ENCODE measurements around the gene LTA4H.

LTA4H gene

GRCh38 chr12:95963096-95963495 is 72.3 kb downstream of the LTA4H start:
- no peak overlapping the region for H3K56ac ChIP-seq (ENCODE audit: low read length)
- H3K79me1 ChIP-seq (ENCODE audit: low read length) = no peaks in the 10 kb centered on the region
- H2AK5ac ChIP-seq (ENCODE audit: low read length) = no peak overlapping the region
- H3K4ac ChIP-seq (ENCODE audit: low read depth, low read length) = no peak overlapping the region
- H3K4me2 ChIP-seq (ENCODE audit: low read length) = no peak overlapping the region
- H3K4me3 ChIP-seq (ENCODE audit: low read length) = no peak overlapping the region
- H3K18ac ChIP-seq (ENCODE audit: low read length) = no peak overlapping the region
- H3K79me2 ChIP-seq (ENCODE audit: control insufficient read depth, insufficient read depth, low read length) = no peaks in the 10 kb centered on the region
- no peaks in the 10 kb centered on the region for H3K4me1 ChIP-seq (ENCODE audit: control insufficient read depth, low read depth, low read length)
- no peak overlapping the region for H3K9ac ChIP-seq (ENCODE audit: low read length)
- no peaks in the 10 kb centered on the region for H3K27me3 ChIP-seq (ENCODE audit: insufficient read depth, low read length, poor library complexity)
- H4K8ac ChIP-seq (ENCODE audit: low read depth, low read length) = no peak overlapping the region
- no peak overlapping the region for H2BK15ac ChIP-seq (replicated peaks; ENCODE audit: low read depth)
- H3K36me3 ChIP-seq (ENCODE audit: control insufficient read depth, insufficient read depth, low read length) = no peaks in the 10 kb centered on the region
- H2BK5ac ChIP-seq (ENCODE audit: low read length) = no peak overlapping the region
- DNase-seq = peak; percentile 67
- H2BK120ac ChIP-seq (ENCODE audit: low read depth, low read length) = no peak overlapping the region
- no peak overlapping the region for H3K27ac ChIP-seq (ENCODE audit: low read depth, low read length)
- no peak overlapping the region for H4K5ac ChIP-seq (ENCODE audit: low read length)
- WGBS (ENCODE audit: extremely low coverage, insufficient coverage, low lambda C conversion rate) = no CpG with 5 or more reads among the region's 2 CpGs
- no peak overlapping the region for H3K23ac ChIP-seq (ENCODE audit: low read length)

- Histone ChIP-seq H3K18ac (ENCODE audit: low read length) (no peak overlapping the region), H3K4me1 (ENCODE audit: control insufficient read depth, low read depth, low read length) (no peaks in the 10 kb centered on the region), H2BK15ac (replicated peaks; ENCODE audit: low read depth) (no peak overlapping the region), H2BK5ac (ENCODE audit: low read length) (no peak overlapping the region), H3K79me1 (ENCODE audit: low read length) (no peaks in the 10 kb centered on the region), H3K36me3 (ENCODE audit: control insufficient read depth, insufficient read depth, low read length) (no peaks in the 10 kb centered on the region), H3K56ac (ENCODE audit: low read length) (no peak overlapping the region), H4K8ac (ENCODE audit: low read depth, low read length) (no peak overlapping the region), H3K27ac (ENCODE audit: low read depth, low read length) (no peak overlapping the region), H3K4ac (ENCODE audit: low read depth, low read length) (no peak overlapping the region), H3K79me2 (ENCODE audit: control insufficient read depth, insufficient read depth, low read length) (no peaks in the 10 kb centered on the region), H4K5ac (ENCODE audit: low read length) (no peak overlapping the region), H3K27me3 (ENCODE audit: insufficient read depth, low read length, poor library complexity) (no peaks in the 10 kb centered on the region), H2BK120ac (ENCODE audit: low read depth, low read length) (no peak overlapping the region), H3K9ac (ENCODE audit: low read length) (no peak overlapping the region), H3K4me2 (ENCODE audit: low read length) (no peak overlapping the region), H2AK5ac (ENCODE audit: low read length) (no peak overlapping the region), H3K4me3 (ENCODE audit: low read length) (no peak overlapping the region), H3K23ac (ENCODE audit: low read length) (no peak overlapping the region)
- DNase-seq = no peak
- WGBS (ENCODE audit: extremely low coverage, insufficient coverage, low lambda C conversion rate) = no CpG with 5 or more reads among the region's 7 CpGs
Measured at GRCh38 chr12:95962222-95962621, 73.2 kb downstream of the LTA4H start.

GRCh38 chr12:95960241-95960640 is 75.1 kb downstream of the LTA4H start:
- H2BK120ac ChIP-seq (ENCODE audit: low read depth, low read length) = no peak overlapping the region
- H4K8ac ChIP-seq (ENCODE audit: low read depth, low read length) = no peak overlapping the region
- no CpG with 5 or more reads among the region's 5 CpGs for WGBS (ENCODE audit: extremely low coverage, insufficient coverage, low lambda C conversion rate)
- H3K4ac ChIP-seq (ENCODE audit: low read depth, low read length) = no peak overlapping the region
- no peak overlapping the region for H3K23ac ChIP-seq (ENCODE audit: low read length)
- H2AK5ac ChIP-seq (ENCODE audit: low read length) = no peak overlapping the region
- no peak overlapping the region for H3K4me3 ChIP-seq (ENCODE audit: low read length)
- no peaks in the 10 kb centered on the region for H3K4me1 ChIP-seq (ENCODE audit: control insufficient read depth, low read depth, low read length)
- H3K9ac ChIP-seq (ENCODE audit: low read length) = no peak overlapping the region
- H4K5ac ChIP-seq (ENCODE audit: low read length) = no peak overlapping the region
- no peak overlapping the region for H3K27ac ChIP-seq (ENCODE audit: low read depth, low read length)
- DNase-seq = no peak
- no peak overlapping the region for H2BK15ac ChIP-seq (replicated peaks; ENCODE audit: low read depth)
- H3K18ac ChIP-seq (ENCODE audit: low read length) = no peak overlapping the region
- H3K27me3 ChIP-seq (ENCODE audit: insufficient read depth, low read length, poor library complexity) = no peaks in the 10 kb centered on the region
- no peak overlapping the region for H3K56ac ChIP-seq (ENCODE audit: low read length)
- H3K79me1 ChIP-seq (ENCODE audit: low read length) = no peaks in the 10 kb centered on the region
- no peaks in the 10 kb centered on the region for H3K36me3 ChIP-seq (ENCODE audit: control insufficient read depth, insufficient read depth, low read length)
- no peaks in the 10 kb centered on the region for H3K79me2 ChIP-seq (ENCODE audit: control insufficient read depth, insufficient read depth, low read length)
- no peak overlapping the region for H3K4me2 ChIP-seq (ENCODE audit: low read length)
- no peak overlapping the region for H2BK5ac ChIP-seq (ENCODE audit: low read length)

GRCh38 chr12:95959107-95959506 is 76.3 kb downstream of the LTA4H start:
- no peak overlapping the region for H3K4me2 ChIP-seq (ENCODE audit: low read length)
- no peak overlapping the region for H2BK120ac ChIP-seq (ENCODE audit: low read depth, low read length)
- H4K8ac ChIP-seq (ENCODE audit: low read depth, low read length) = no peak overlapping the region
- H3K56ac ChIP-seq (ENCODE audit: low read length) = no peak overlapping the region
- H3K4me1 ChIP-seq (ENCODE audit: control insufficient read depth, low read depth, low read length) = no peaks in the 10 kb centered on the region
- H4K5ac ChIP-seq (ENCODE audit: low read length) = no peak overlapping the region
- no peak overlapping the region for H2AK5ac ChIP-seq (ENCODE audit: low read length)
- H3K36me3 ChIP-seq (ENCODE audit: control insufficient read depth, insufficient read depth, low read length) = no peaks in the 10 kb centered on the region
- H3K4ac ChIP-seq (ENCODE audit: low read depth, low read length) = no peak overlapping the region
- DNase-seq = peak; percentile 54
- WGBS (ENCODE audit: extremely low coverage, insufficient coverage, low lambda C conversion rate) = no CpG with 5 or more reads among the region's 1 CpG
- H3K27ac ChIP-seq (ENCODE audit: low read depth, low read length) = no peak overlapping the region
- H3K79me2 ChIP-seq (ENCODE audit: control insufficient read depth, insufficient read depth, low read length) = no peaks in the 10 kb centered on the region
- H3K18ac ChIP-seq (ENCODE audit: low read length) = no peak overlapping the region
- no peak overlapping the region for H3K4me3 ChIP-seq (ENCODE audit: low read length)
- H3K23ac ChIP-seq (ENCODE audit: low read length) = no peak overlapping the region
- H3K27me3 ChIP-seq (ENCODE audit: insufficient read depth, low read length, poor library complexity) = no peaks in the 10 kb centered on the region
- H2BK5ac ChIP-seq (ENCODE audit: low read length) = no peak overlapping the region
- no peaks in the 10 kb centered on the region for H3K79me1 ChIP-seq (ENCODE audit: low read length)
- H2BK15ac ChIP-seq (replicated peaks; ENCODE audit: low read depth) = no peak overlapping the region
- H3K9ac ChIP-seq (ENCODE audit: low read length) = no peak overlapping the region

DNA sequence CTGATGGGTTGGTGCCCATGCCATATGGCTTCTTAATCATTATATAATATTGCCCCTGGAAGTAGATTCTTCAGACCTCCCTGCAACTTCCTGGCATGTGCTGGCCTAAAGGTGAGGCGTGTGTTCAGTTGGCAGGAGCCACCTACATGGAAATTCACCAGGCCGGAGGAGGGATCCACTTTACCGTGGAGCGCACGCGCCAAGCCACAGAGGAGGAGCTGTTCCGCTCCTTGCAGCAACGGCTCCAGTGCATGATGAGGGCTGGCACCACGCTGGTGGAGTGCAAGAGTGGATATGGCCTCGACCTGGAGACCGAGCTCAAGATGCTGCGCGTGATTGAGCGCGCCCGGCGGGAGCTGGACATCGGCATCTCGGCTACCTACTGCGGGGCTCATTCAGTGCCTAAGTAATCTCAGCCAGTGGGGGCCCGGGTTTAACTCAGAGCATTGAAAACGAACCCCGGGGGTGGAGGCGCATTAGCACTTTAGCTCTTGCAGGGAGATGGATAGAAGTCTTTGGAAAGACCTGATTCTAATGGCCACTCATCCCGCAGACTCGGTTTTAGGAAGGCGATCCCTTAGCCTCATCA is 78.7 kb downstream of the LTA4H start:
- no peak overlapping the region for H3K4ac ChIP-seq (ENCODE audit: low read depth, low read length)
- H4K8ac ChIP-seq (ENCODE audit: low read depth, low read length) = no peak overlapping the region
- H3K18ac ChIP-seq (ENCODE audit: low read length) = no peak overlapping the region
- no peak overlapping the region for H3K4me3 ChIP-seq (ENCODE audit: low read length)
- no peak overlapping the region for H2AK5ac ChIP-seq (ENCODE audit: low read length)
- DNase-seq = no peak
- no peaks in the 10 kb centered on the region for H3K36me3 ChIP-seq (ENCODE audit: control insufficient read depth, insufficient read depth, low read length)
- no peaks in the 10 kb centered on the region for H3K4me1 ChIP-seq (ENCODE audit: control insufficient read depth, low read depth, low read length)
- no peak overlapping the region for H4K5ac ChIP-seq (ENCODE audit: low read length)
- H3K23ac ChIP-seq (ENCODE audit: low read length) = no peak overlapping the region
- no peaks in the 10 kb centered on the region for H3K79me1 ChIP-seq (ENCODE audit: low read length)
- H3K9ac ChIP-seq (ENCODE audit: low read length) = no peak overlapping the region
- no peak overlapping the region for H3K56ac ChIP-seq (ENCODE audit: low read length)
- H2BK5ac ChIP-seq (ENCODE audit: low read length) = no peak overlapping the region
- no peak overlapping the region for H2BK120ac ChIP-seq (ENCODE audit: low read depth, low read length)
- no peak overlapping the region for H2BK15ac ChIP-seq (replicated peaks; ENCODE audit: low read depth)
- no peak overlapping the region for H3K27ac ChIP-seq (ENCODE audit: low read depth, low read length)
- H3K27me3 ChIP-seq (ENCODE audit: insufficient read depth, low read length, poor library complexity) = no peaks in the 10 kb centered on the region
- no peaks in the 10 kb centered on the region for H3K79me2 ChIP-seq (ENCODE audit: control insufficient read depth, insufficient read depth, low read length)
- no CpG with 5 or more reads among the region's 27 CpGs for WGBS (ENCODE audit: extremely low coverage, insufficient coverage, low lambda C conversion rate)
- H3K4me2 ChIP-seq (ENCODE audit: low read length) = no peak overlapping the region

DNA sequence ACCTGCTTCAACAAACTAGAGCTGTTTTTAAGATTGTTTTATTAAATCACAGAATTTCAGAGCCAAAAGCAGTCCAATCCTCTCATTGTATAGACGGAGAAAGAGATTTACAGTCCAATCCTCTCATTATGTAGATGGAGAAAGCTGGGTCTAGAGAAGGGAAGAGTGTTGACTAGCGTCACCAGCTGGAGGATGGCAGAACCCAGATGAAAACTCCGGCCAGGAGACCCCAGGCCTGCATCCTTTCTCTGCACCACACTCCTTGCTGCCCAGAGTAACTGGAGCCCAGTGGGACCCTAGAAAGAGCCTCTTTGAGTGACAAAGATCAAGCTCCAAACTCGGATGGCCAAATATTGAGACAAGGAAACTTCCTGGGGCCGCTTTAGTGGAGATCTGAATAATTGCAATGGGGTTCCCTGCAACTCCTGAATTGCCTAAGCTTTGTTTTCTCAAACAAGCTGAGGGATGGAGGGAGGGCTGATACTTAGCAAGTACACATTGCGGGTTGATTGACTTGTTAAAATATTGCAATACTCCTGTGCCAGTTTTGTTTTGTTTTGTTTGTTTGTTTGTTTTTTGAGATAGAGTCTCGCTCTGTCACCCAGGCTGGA is 79.7 kb downstream of the LTA4H start:
- Histone ChIP-seq H2BK15ac (replicated peaks; ENCODE audit: low read depth) (no peak overlapping the region), H2AK5ac (ENCODE audit: low read length) (no peak overlapping the region), H3K79me2 (ENCODE audit: control insufficient read depth, insufficient read depth, low read length) (no peaks in the 10 kb centered on the region), H3K56ac (ENCODE audit: low read length) (no peak overlapping the region), H4K5ac (ENCODE audit: low read length) (no peak overlapping the region), H3K27me3 (ENCODE audit: insufficient read depth, low read length, poor library complexity) (no peaks in the 10 kb centered on the region), H2BK5ac (ENCODE audit: low read length) (no peak overlapping the region), H3K18ac (ENCODE audit: low read length) (no peak overlapping the region), H3K9ac (ENCODE audit: low read length) (no peak overlapping the region), H3K4me2 (ENCODE audit: low read length) (no peak overlapping the region), H3K4me1 (ENCODE audit: control insufficient read depth, low read depth, low read length) (no peaks in the 10 kb centered on the region), H3K79me1 (ENCODE audit: low read length) (no peaks in the 10 kb centered on the region), H3K4ac (ENCODE audit: low read depth, low read length) (no peak overlapping the region), H3K4me3 (ENCODE audit: low read length) (no peak overlapping the region), H3K36me3 (ENCODE audit: control insufficient read depth, insufficient read depth, low read length) (no peaks in the 10 kb centered on the region), H3K23ac (ENCODE audit: low read length) (no peak overlapping the region), H3K27ac (ENCODE audit: low read depth, low read length) (no peak overlapping the region), H2BK120ac (ENCODE audit: low read depth, low read length) (no peak overlapping the region), H4K8ac (ENCODE audit: low read depth, low read length) (no peak overlapping the region)
- no peak for DNase-seq
- WGBS (ENCODE audit: extremely low coverage, insufficient coverage, low lambda C conversion rate) = no CpG with 5 or more reads among the region's 7 CpGs
